Naive thymus-derived CD4-positive, alpha-beta T cell (primary cell): ENCODE results near the gene HTATSF1. TPM values are rescaled to one million over a fixed set of nuclear protein-coding genes. Genes with fewer than 3 reads are reported as not detected.

Source experiments
- ATAC-seq: fragments of 150-1000 bp; cut with Tn5 transposase; 2 replicates; pipeline ENCODE4 v1.10.0; 2021; ENCODE audit warnings: mild to moderate bottlenecking, moderate library complexity
- CTCF ChIA-PET: fragments of 350-600 bp; sonication (Branson Sonifier 250); formaldehyde crosslinking; loops from one replicate; lab custom pipeline; 2021; ENCODE audit warnings: antibody characterized with exemption; lab: Charles Lee
- POLR2A ChIA-PET: fragments of 350-600 bp; sonication (Branson Sonifier 250); formaldehyde crosslinking; loops from one replicate; lab custom pipeline; 2021; ENCODE audit warnings: antibody characterized with exemption, inconsistent platforms; lab: Charles Lee
- DNase-seq, 9 donors: peaks; one replicate each; pipeline versions ENCODE4 v3.0.0 to v3.0.0-alpha.2; 2020 to 2022; ENCODE audit warnings: mixed read lengths in 1 of 9
- H3K27ac ChIP-seq: one replicate; pipeline ENCODE4 v1.7.0; 2013; ENCODE audit warnings: mild to moderate bottlenecking, low read depth, low read length, moderate library complexity
- H3K27me3 ChIP-seq, 2 donors: one replicate each; pipeline ENCODE4 v1.7.0; 2013; ENCODE audit warnings: low read length in 2 of 2, mild to moderate bottlenecking in 2 of 2, moderate library complexity in 2 of 2; ENCODE audit not compliant: control insufficient read depth in 2 of 2, insufficient read depth in 2 of 2
- H3K36me3 ChIP-seq, 3 experiments: 1 replicate in 2 of 3; 2 replicates in 1 of 3; pipeline ENCODE4 v1.7.0; 2013; ENCODE audit warnings: low read length in 3 of 3, mild to moderate bottlenecking in 3 of 3, moderate library complexity in 1 of 3; ENCODE audit not compliant: insufficient read depth in 3 of 3, control insufficient read depth in 2 of 3
- H3K4me1 ChIP-seq, 2 donors: one replicate each; pipeline ENCODE4 v1.7.0; 2013; ENCODE audit warnings: low read length in 2 of 2, mild to moderate bottlenecking in 2 of 2, moderate library complexity in 1 of 2; ENCODE audit not compliant: control insufficient read depth in 2 of 2, insufficient read depth in 2 of 2
- H3K4me3 ChIP-seq: 2 replicates; pipeline ENCODE4 v1.7.0; 2013; ENCODE audit warnings: mild to moderate bottlenecking, low read length
- H3K9me3 ChIP-seq, 3 experiments: 1 replicate in 2 of 3; 2 replicates in 1 of 3; pipeline ENCODE4 v1.7.0; 2013; ENCODE audit warnings: low read length in 3 of 3; ENCODE audit not compliant: control insufficient read depth in 2 of 3
- H3K27ac Mint-ChIP-seq, 9 donors: one replicate each; pipeline ENCODE4 v1.8.0; 2020 to 2022; ENCODE audit warnings: mixed read lengths in 9 of 9, mild to moderate bottlenecking in 8 of 9, moderate library complexity in 5 of 9, inconsistent platforms in 2 of 9
- H3K27me3 Mint-ChIP-seq, 5 donors: one replicate each; pipeline ENCODE4 v1.8.0; 2021 to 2022; ENCODE audit warnings: mixed read lengths in 5 of 5, mild to moderate bottlenecking in 1 of 5
- H3K36me3 Mint-ChIP-seq, 5 donors: one replicate each; pipeline ENCODE4 v1.8.0; 2020 to 2022; ENCODE audit warnings: mixed read lengths in 5 of 5, mild to moderate bottlenecking in 3 of 5, inconsistent platforms in 1 of 5
- H3K4me1 Mint-ChIP-seq, 7 donors: one replicate each; pipeline ENCODE4 v1.8.0; 2020 to 2022; ENCODE audit warnings: mixed read lengths in 7 of 7, mild to moderate bottlenecking in 3 of 7, inconsistent platforms in 1 of 7
- H3K4me3 Mint-ChIP-seq, 10 donors: one replicate each; pipeline ENCODE4 v1.8.0; 2020 to 2022; ENCODE audit warnings: mild to moderate bottlenecking in 10 of 10, mixed read lengths in 10 of 10, moderate library complexity in 6 of 10, inconsistent platforms in 2 of 10
- H3K9me3 Mint-ChIP-seq, 11 donors: one replicate each; pipeline ENCODE4 v1.8.0; 2020 to 2022; ENCODE audit warnings: mixed read lengths in 11 of 11, mild to moderate bottlenecking in 4 of 11, inconsistent platforms in 1 of 11, moderate library complexity in 1 of 11
- intact Hi-C, 2 donors: fragments of 100-400 bp; cut with micrococcal nuclease; formaldehyde crosslinking; loops; one replicate each; pipeline ENCODE4 v1.15.1; 2023
- polyA plus RNA-seq, 2 donors: library from polyadenylated mRNA; unstranded; fragments of 300-500 nt; fragmentation: Illumina TruSeq; gene quantifications; one replicate each; pipeline ENCODE4 v1.2.3, GENCODE V29; 2021
- total RNA-seq, 6 experiments: library from RNA in 5 of 6; stranded (reverse) in 5 of 6; gene quantifications; 1 replicate in 5 of 6; 2 replicates in 1 of 6; pipeline ENCODE4 v1.2.3 and lab custom pipeline; 2021 to 2026

The HTATSF1 gene
- total and polyA plus RNA-seq, 7 experiments from 2014 or later = 25.9 to 75.0 (median 30.5) TPM

DNA sequence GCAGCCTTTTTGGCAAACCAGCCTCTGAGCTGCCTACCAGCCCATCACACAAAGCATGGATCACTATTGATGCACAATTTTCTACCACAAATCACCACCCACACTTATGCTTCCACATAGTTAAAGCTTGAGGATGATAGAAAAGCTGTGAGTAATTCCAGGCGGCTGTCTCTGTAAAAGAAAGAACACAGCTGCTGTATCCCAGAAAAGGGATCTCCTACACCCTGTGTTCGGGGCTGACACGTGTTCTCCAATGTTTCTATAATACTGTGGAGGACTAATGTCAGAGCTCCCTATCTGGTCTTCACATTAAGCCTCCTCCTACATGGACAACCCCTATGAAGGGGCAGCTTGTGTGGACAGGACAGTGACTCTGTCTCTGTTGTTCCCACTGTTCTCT lies 22.2 kb upstream of the HTATSF1 start:
- intact Hi-C loops = no loop called here
- Mint-ChIP-seq H3K4me3 (no peak overlapping the region), H3K27me3 (no peaks in the 10 kb centered on the region), H3K27ac (no peak overlapping the region), H3K36me3 (peaks cover 0 to 3% (median 0%) of the 10 kb centered on the region in 5 donors), H3K4me1 (peaks cover 0 to 4% (median 0%) of the 10 kb centered on the region in 7 donors), H3K9me3 (peaks cover 0 to 2% (median 0%) of the 10 kb centered on the region in 11 donors)
- Histone ChIP-seq H3K27me3 (no peaks in the 10 kb centered on the region), H3K27ac (no peak overlapping the region), H3K9me3 (no peaks in the 10 kb centered on the region), H3K36me3 (no peaks in the 10 kb centered on the region), H3K4me3 (no peak overlapping the region), H3K4me1 (no peaks in the 10 kb centered on the region)
- ChIA-PET CTCF (interaction anchor here (0.6 to 1.1 kb wide), 2 partner anchors 8 to 9 kb away, joined by 3 read pairs; no protein-coding TSS in a partner anchor), POLR2A (no interaction called here)
- DNase-seq = no peak
- no peak for ATAC-seq

- H3K27me3 Mint-ChIP-seq = no peaks in the 10 kb centered on the region
- ATAC-seq (no peak), DNase-seq (no peak)
- no peaks in the 10 kb centered on the region for H3K36me3 ChIP-seq
- peaks cover 0 to 4% (median 0%) of the 10 kb centered on the region in 7 donors for H3K4me1 Mint-ChIP-seq
- intact Hi-C loops = no loop called here
- H3K36me3 Mint-ChIP-seq = peaks cover 0 to 3% (median 0%) of the 10 kb centered on the region in 5 donors
- no peak overlapping the region for H3K4me3 Mint-ChIP-seq
- H3K4me1 ChIP-seq = no peaks in the 10 kb centered on the region
- no peak overlapping the region for H3K27ac Mint-ChIP-seq
- H3K9me3 ChIP-seq = no peaks in the 10 kb centered on the region
- H3K27me3 ChIP-seq = no peaks in the 10 kb centered on the region
- CTCF ChIA-PET = no interaction called here
- H3K9me3 Mint-ChIP-seq = peaks cover 0 to 2% (median 0%) of the 10 kb centered on the region in 11 donors
- no peak overlapping the region for H3K27ac ChIP-seq
- POLR2A ChIA-PET = no interaction called here
- no peak overlapping the region for H3K4me3 ChIP-seq
Observed at GRCh38 chrX:136476501-136476900, 20.9 kb upstream of the HTATSF1 start.

GRCh38 chrX:136477026-136477425 lies 20.4 kb upstream of the HTATSF1 start:
- no peaks in the 10 kb centered on the region for H3K36me3 ChIP-seq
- POLR2A ChIA-PET = no interaction called here
- H3K4me3 ChIP-seq = no peak overlapping the region
- Mint-ChIP-seq H3K27ac (no peak overlapping the region), H3K36me3 (peaks cover 0 to 1% (median 0%) of the 10 kb centered on the region in 5 donors), H3K9me3 (peaks cover 0 to 2% (median 0%) of the 10 kb centered on the region in 11 donors), H3K4me1 (peaks cover 0 to 4% (median 0%) of the 10 kb centered on the region in 7 donors), H3K4me3 (no peak overlapping the region), H3K27me3 (no peaks in the 10 kb centered on the region)
- no peaks in the 10 kb centered on the region for H3K4me1 ChIP-seq
- ATAC-seq (no peak), DNase-seq (no peak)
- CTCF ChIA-PET = no interaction called here
- H3K27ac ChIP-seq = no peak overlapping the region
- intact Hi-C loops = no loop called here
- H3K27me3 ChIP-seq = no peaks in the 10 kb centered on the region
- H3K9me3 ChIP-seq = no peaks in the 10 kb centered on the region

DNA sequence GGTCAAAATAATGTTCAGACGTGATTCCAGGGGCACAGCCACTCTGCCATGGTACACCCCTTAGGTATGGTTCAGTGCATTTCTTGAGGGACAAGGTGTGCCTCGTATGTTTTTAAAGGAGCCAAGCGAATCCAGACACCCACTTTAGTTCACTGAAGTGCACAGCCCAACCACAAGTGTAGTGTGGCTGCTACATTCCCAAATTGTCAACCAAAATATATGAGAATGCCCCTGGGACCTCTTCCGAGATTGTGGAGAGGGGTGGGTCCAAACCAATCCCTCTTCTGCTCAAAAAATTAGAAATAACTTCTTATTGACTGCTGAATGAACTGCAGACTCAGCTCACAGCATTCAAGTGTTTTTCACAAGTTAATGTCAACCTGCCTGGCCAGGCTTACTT lies 17.0 kb upstream of the HTATSF1 start:
- Mint-ChIP-seq H3K27ac (no peak overlapping the region), H3K4me3 (no peak overlapping the region), H3K36me3 (no peaks in the 10 kb centered on the region), H3K27me3 (peaks cover 0 to 18% (median 0%) of the 10 kb centered on the region in 5 donors), H3K4me1 (peaks cover 0 to 4% (median 0%) of the 10 kb centered on the region in 7 donors), H3K9me3 (peaks cover 0 to 1% (median 0%) of the 10 kb centered on the region in 11 donors)
- Histone ChIP-seq H3K27ac (no peak overlapping the region), H3K27me3 (no peaks in the 10 kb centered on the region), H3K36me3 (no peaks in the 10 kb centered on the region), H3K4me3 (no peak overlapping the region), H3K4me1 (no peaks in the 10 kb centered on the region), H3K9me3 (no peaks in the 10 kb centered on the region)
- DNase-seq (no peak), ATAC-seq (no peak)
- ChIA-PET CTCF (no interaction called here), POLR2A (no interaction called here)
- intact Hi-C loops = no loop called here

- H3K4me3 Mint-ChIP-seq = no peak within 1 kb of the TSS
- H3K4me1 Mint-ChIP-seq = no peaks in the 10 kb centered on the region
- peaks cover 0 to 2% (median 0%) of the 10 kb centered on the region in 11 donors for H3K9me3 Mint-ChIP-seq
- ChIA-PET CTCF (no interaction called here), POLR2A (no interaction called here)
- no peak within 1 kb of the TSS for H3K4me3 ChIP-seq
- no peaks in the 10 kb centered on the region for H3K27me3 ChIP-seq
- peaks cover 5 to 73% (median 16%) of the 10 kb centered on the region in 5 donors for H3K27me3 Mint-ChIP-seq
- H3K4me1 ChIP-seq = no peaks in the 10 kb centered on the region
- DNase-seq = no peak
- H3K36me3 ChIP-seq = no peaks in the 10 kb centered on the region
- intact Hi-C loops = no loop called here
- no peaks in the 10 kb centered on the region for H3K9me3 ChIP-seq
- H3K27ac ChIP-seq = no peak within 1 kb of the TSS
- ATAC-seq = no peak
- H3K27ac Mint-ChIP-seq = no peak within 1 kb of the TSS
- no peaks in the 10 kb centered on the region for H3K36me3 Mint-ChIP-seq
Observed at GRCh38 chrX:136487647-136488046, 9.7 kb upstream of the HTATSF1 start, which contains the start of gene BRS3. BRS3 (plus strand) TSS chrX:136487947; CDS start chrX:136488115, 168 bp downstream.

GRCh38 chrX:136488706-136489105 lies 8.7 kb upstream of the HTATSF1 start:
- no peak overlapping the region for H3K4me3 ChIP-seq
- H3K36me3 ChIP-seq = no peaks in the 10 kb centered on the region
- intact Hi-C loops = no loop called here
- no peak for DNase-seq
- peaks cover 5 to 67% (median 16%) of the 10 kb centered on the region in 5 donors for H3K27me3 Mint-ChIP-seq
- H3K9me3 ChIP-seq = no peaks in the 10 kb centered on the region
- no peak overlapping the region for H3K27ac ChIP-seq
- peaks cover 0 to 2% (median 0%) of the 10 kb centered on the region in 11 donors for H3K9me3 Mint-ChIP-seq
- no peak overlapping the region for H3K27ac Mint-ChIP-seq
- no peak for ATAC-seq
- H3K4me1 Mint-ChIP-seq = no peaks in the 10 kb centered on the region
- H3K4me1 ChIP-seq = no peaks in the 10 kb centered on the region
- H3K4me3 Mint-ChIP-seq = no peak overlapping the region
- no peaks in the 10 kb centered on the region for H3K36me3 Mint-ChIP-seq
- POLR2A ChIA-PET = no interaction called here
- CTCF ChIA-PET = no interaction called here
- H3K27me3 ChIP-seq = no peaks in the 10 kb centered on the region

DNA sequence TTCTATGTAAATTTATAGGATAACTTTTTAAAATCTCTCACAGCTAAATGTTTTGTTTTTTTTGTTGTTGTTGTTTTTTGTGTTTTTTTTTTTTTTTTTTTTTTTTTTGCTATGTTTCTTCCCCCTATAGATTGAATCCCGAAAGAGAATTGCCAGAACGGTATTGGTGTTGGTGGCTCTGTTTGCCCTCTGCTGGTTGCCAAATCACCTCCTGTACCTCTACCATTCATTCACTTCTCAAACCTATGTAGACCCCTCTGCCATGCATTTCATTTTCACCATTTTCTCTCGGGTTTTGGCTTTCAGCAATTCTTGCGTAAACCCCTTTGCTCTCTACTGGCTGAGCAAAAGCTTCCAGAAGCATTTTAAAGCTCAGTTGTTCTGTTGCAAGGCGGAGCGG lies 5.6 kb upstream of the HTATSF1 start:
- no peak for DNase-seq
- Mint-ChIP-seq H3K27me3 (peaks cover 5 to 43% (median 10%) of the 10 kb centered on the region in 5 donors), H3K4me3 (no peak overlapping the region), H3K4me1 (peaks cover 0 to 10% (median 4%) of the 10 kb centered on the region in 7 donors), H3K27ac (no peak overlapping the region), H3K36me3 (no peaks in the 10 kb centered on the region), H3K9me3 (no peaks in the 10 kb centered on the region)
- H3K9me3 ChIP-seq = no peaks in the 10 kb centered on the region
- ChIA-PET POLR2A (no interaction called here), CTCF (interaction anchor here (0.7 kb wide), 1 partner anchor 748 kb away, joined by 3 read pairs; no protein-coding TSS in a partner anchor)
- no peaks in the 10 kb centered on the region for H3K27me3 ChIP-seq
- intact Hi-C loops = loop anchor here (10.0 kb wide), 3 partner anchors 293 to 1197 kb away; partner anchors contain the start of genes ARHGEF6 (in 1 of the 2) and FHL1 (in 1 of the 2)
- ATAC-seq = no peak
- H3K4me3 ChIP-seq = no peak overlapping the region
- no peak overlapping the region for H3K27ac ChIP-seq
- no peaks in the 10 kb centered on the region for H3K4me1 ChIP-seq
- no peaks in the 10 kb centered on the region for H3K36me3 ChIP-seq
